ENCODE results near the gene PROS1.

DNA sequence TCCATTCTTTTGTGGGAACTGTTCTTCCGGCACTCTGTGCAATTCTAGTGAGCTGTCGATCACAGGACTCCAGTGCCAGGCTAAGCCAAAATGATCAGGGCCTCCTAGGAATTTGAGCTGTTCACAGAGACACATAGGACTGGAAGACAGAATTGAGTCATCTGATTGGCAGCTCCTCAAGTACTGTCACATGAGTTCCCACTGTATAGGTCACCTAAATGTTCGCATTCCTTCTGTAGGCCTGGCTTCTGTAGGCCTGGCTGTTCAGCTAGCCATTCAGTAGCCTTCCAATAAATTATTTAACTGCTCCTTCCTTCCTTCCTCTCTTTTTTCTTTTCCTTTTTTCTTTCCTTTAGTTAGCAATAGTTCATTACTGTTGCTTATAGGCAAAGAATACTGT is 4.3 kb downstream of the PROS1 start:
- TF ChIP-seq, protein P1, sequence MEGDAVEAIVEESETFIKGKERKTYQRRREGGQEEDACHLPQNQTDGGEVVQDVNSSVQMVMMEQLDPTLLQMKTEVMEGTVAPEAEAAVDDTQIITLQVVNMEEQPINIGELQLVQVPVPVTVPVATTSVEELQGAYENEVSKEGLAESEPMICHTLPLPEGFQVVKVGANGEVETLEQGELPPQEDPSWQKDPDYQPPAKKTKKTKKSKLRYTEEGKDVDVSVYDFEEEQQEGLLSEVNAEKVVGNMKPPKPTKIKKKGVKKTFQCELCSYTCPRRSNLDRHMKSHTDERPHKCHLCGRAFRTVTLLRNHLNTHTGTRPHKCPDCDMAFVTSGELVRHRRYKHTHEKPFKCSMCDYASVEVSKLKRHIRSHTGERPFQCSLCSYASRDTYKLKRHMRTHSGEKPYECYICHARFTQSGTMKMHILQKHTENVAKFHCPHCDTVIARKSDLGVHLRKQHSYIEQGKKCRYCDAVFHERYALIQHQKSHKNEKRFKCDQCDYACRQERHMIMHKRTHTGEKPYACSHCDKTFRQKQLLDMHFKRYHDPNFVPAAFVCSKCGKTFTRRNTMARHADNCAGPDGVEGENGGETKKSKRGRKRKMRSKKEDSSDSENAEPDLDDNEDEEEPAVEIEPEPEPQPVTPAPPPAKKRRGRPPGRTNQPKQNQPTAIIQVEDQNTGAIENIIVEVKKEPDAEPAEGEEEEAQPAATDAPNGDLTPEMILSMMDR (IDR thresholded peaks at IDR 0.05; ENCODE audit: borderline replicate concordance, extremely low read depth, low read length, poor library complexity, severe bottlenecking) = no peak
- TF ChIP-seq EZH2 (IDR thresholded peaks at IDR 0.05; ENCODE audit: borderline replicate concordance, low read depth, low read length, severe bottlenecking) = no peak

All from DND-41 (cell line).